GM23248 (cell line): Measurements from ENCODE around the gene CLSTN3.

ENCODE experiments used
- EZH2 ChIP-seq: fragments of 200-600 bp; sonication (generic); IDR thresholded peaks from 2 replicates; pipeline ENCODE4 v1.6.1; 2018; ENCODE audit warnings: antibody characterized with exemption, mild to moderate bottlenecking; ENCODE audit not compliant: insufficient read depth, poor library complexity, severe bottlenecking
- EZH2phosphoT487 ChIP-seq: fragments of 200-600 bp; sonication (generic); IDR thresholded peaks from 2 replicates; pipeline ENCODE4 v1.6.1; 2018; ENCODE audit warnings: antibody characterized with exemption, moderate library complexity, mild to moderate bottlenecking, low read depth; ENCODE audit not compliant: insufficient read depth

- no peak for TF ChIP-seq EZH2
- no peak for TF ChIP-seq EZH2phosphoT487
Measured at GRCh38 chr12:7091171-7091570, 39.0 kb upstream of the CLSTN3 start.
